Trophoblast cell (in vitro differentiated cells and primary cell): ENCODE measurements around the gene ABCA5.

Source experiments
- DNase-seq, 2 donors: peaks; one replicate each; pipeline ENCODE4 v3.0.0-alpha.2; 2016
- H2AFZ ChIP-seq: 2 replicates; pipeline ENCODE4 v1.6.1; 2013; ENCODE audit warnings: low read length, moderate library complexity, mild to moderate bottlenecking; ENCODE audit not compliant: insufficient read depth, poor library complexity
- H2AK5ac ChIP-seq: 2 replicates; pipeline ENCODE4 v1.6.1; 2013; ENCODE audit warnings: mild to moderate bottlenecking, low read length
- H2BK120ac ChIP-seq: 2 replicates; pipeline ENCODE4 v1.6.1; 2013; ENCODE audit warnings: low read length, mild to moderate bottlenecking, moderate library complexity; ENCODE audit not compliant: insufficient read depth, poor library complexity
- H2BK12ac ChIP-seq: 2 replicates; pipeline ENCODE4 v1.6.1; 2013; ENCODE audit warnings: mild to moderate bottlenecking, low read length, moderate library complexity
- H2BK5ac ChIP-seq: 2 replicates; pipeline ENCODE4 v1.6.1; 2013; ENCODE audit warnings: low read length, low read depth, moderate library complexity, mild to moderate bottlenecking; ENCODE audit not compliant: poor library complexity
- H3K14ac ChIP-seq: 2 replicates; pipeline ENCODE4 v1.6.1; 2013; ENCODE audit warnings: mild to moderate bottlenecking, low read length
- H3K18ac ChIP-seq: 2 replicates; pipeline ENCODE4 v1.6.1; 2013; ENCODE audit warnings: mild to moderate bottlenecking, low read length
- H3K23ac ChIP-seq: 2 replicates; pipeline ENCODE4 v1.6.1; 2013; ENCODE audit warnings: low read length
- H3K27ac ChIP-seq: 2 replicates; pipeline ENCODE4 v1.5.1; 2013; ENCODE audit warnings: low read depth, mild to moderate bottlenecking, inconsistent platforms, low read length, moderate library complexity
- H3K27me3 ChIP-seq: 2 replicates; pipeline ENCODE4 v1.6.1; 2013; ENCODE audit warnings: inconsistent platforms, mild to moderate bottlenecking, low read length, moderate library complexity; ENCODE audit not compliant: insufficient read depth
- H3K36me3 ChIP-seq, 2 experiments: 1 replicate in 1 of 2; 2 replicates in 1 of 2; pipeline ENCODE4 v1.6.1; 2013; ENCODE audit warnings: low read length in 2 of 2, mild to moderate bottlenecking in 2 of 2, moderate library complexity in 1 of 2; ENCODE audit not compliant: insufficient read depth in 2 of 2, control insufficient read depth in 1 of 2
- H3K4ac ChIP-seq: 2 replicates; pipeline ENCODE4 v1.6.1; 2013; ENCODE audit warnings: low read depth, mild to moderate bottlenecking, low read length, moderate library complexity
- H3K4me1 ChIP-seq, 2 experiments: 1 replicate in 1 of 2; 2 replicates in 1 of 2; pipeline ENCODE4 v1.6.1; 2013; ENCODE audit warnings: low read length in 2 of 2, mild to moderate bottlenecking in 2 of 2, moderate library complexity in 1 of 2; ENCODE audit not compliant: insufficient read depth in 2 of 2, control insufficient read depth in 1 of 2
- H3K4me2 ChIP-seq: 2 replicates; pipeline ENCODE4 v1.6.1; 2013; ENCODE audit warnings: inconsistent platforms, mild to moderate bottlenecking, low read length, moderate library complexity
- H3K4me3 ChIP-seq: 2 replicates; pipeline ENCODE4 v1.5.1; 2013; ENCODE audit warnings: mild to moderate bottlenecking, low read depth, low read length, inconsistent platforms
- H3K79me1 ChIP-seq: one replicate; pipeline ENCODE4 v1.6.1; 2013; ENCODE audit warnings: low read length
- H3K79me2 ChIP-seq: 2 replicates; pipeline ENCODE4 v1.6.1; 2013; ENCODE audit warnings: low read length, mild to moderate bottlenecking; ENCODE audit not compliant: control insufficient read depth, insufficient read depth, poor library complexity
- H3K9ac ChIP-seq: 2 replicates; pipeline ENCODE4 v1.6.1; 2013; ENCODE audit warnings: mild to moderate bottlenecking, low read length
- H3K9me3 ChIP-seq: 2 replicates; pipeline ENCODE4 v1.6.1; 2013; ENCODE audit warnings: low read depth, mild to moderate bottlenecking, control low read depth, inconsistent platforms, low read length; ENCODE audit not compliant: insufficient read depth
- H4K12ac ChIP-seq: 2 replicates; pipeline ENCODE4 v1.6.1; 2013; ENCODE audit warnings: low read depth, mild to moderate bottlenecking, low read length, moderate library complexity
- H4K8ac ChIP-seq: 2 replicates; pipeline ENCODE4 v1.6.1; 2013; ENCODE audit warnings: low read depth, mild to moderate bottlenecking, low read length, moderate library complexity
- H4K91ac ChIP-seq: one replicate; pipeline ENCODE4 v1.6.1; 2013; ENCODE audit warnings: low read depth, mild to moderate bottlenecking, low read length, moderate library complexity
- WGBS: extraction: QIAGEN DNeasy Blood & Tissue Kit; methylation state at CpG from one replicate; pipeline ENCODE4 v1.1.7; 2013; ENCODE audit warnings: missing lambda C conversion rate; ENCODE audit not compliant: insufficient read length, insufficient coverage; ENCODE audit errors: extremely low coverage; 5-methylcytosine and 5-hydroxymethylcytosine counted together

The ABCA5 gene

DNA sequence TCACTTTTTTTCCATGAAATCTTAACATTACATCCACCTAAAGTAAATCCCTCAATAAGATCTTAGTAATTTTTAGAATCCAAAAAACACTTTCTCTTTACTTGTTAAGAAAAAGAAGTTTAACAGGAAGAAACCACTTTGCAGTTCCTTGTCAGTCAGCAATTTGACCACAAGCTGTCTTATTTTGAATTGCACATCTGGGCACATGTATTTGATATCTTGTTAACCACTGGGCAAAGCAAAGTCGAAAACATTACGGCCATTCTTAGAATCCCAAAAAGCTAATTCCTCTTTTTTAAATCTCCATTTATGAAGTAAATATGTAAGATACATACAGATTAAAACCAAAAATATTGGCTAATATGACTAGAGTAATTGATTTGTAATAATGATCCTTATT lies 99.4 kb downstream of the ABCA5 start:
- WGBS: no CpG with 5 or more reads among the region's 2 CpGs
- Histone ChIP-seq H2BK5ac (no peak overlapping the region), H3K4ac (no peak overlapping the region)

GRCh38 chr17:69223809-69224208 lies 103.1 kb downstream of the ABCA5 start:
- H3K4me1 ChIP-seq: no peaks in the 10 kb centered on the region
- no peak overlapping the region for H4K8ac ChIP-seq
- no peak overlapping the region for H3K4me2 ChIP-seq
- H3K79me1 ChIP-seq: no peaks in the 10 kb centered on the region
- no peaks in the 10 kb centered on the region for H3K27me3 ChIP-seq
- H2AFZ ChIP-seq: no peak overlapping the region
- H4K12ac ChIP-seq: no peak overlapping the region
- no peak overlapping the region for H2AK5ac ChIP-seq
- no peak overlapping the region for H3K4ac ChIP-seq
- H3K36me3 ChIP-seq: no peaks in the 10 kb centered on the region
- H3K23ac ChIP-seq: no peak overlapping the region
- no peaks in the 10 kb centered on the region for H3K79me2 ChIP-seq
- no peak overlapping the region for H4K91ac ChIP-seq
- no CpG with 5 or more reads among the region's 3 CpGs for WGBS
- no peak overlapping the region for H3K27ac ChIP-seq
- H2BK5ac ChIP-seq: no peak overlapping the region
- H2BK120ac ChIP-seq: no peak overlapping the region
- no peak overlapping the region for H2BK12ac ChIP-seq
- H3K9me3 ChIP-seq: no peaks in the 10 kb centered on the region
- no peak overlapping the region for H3K14ac ChIP-seq
- no peak for DNase-seq
- no peak overlapping the region for H3K9ac ChIP-seq
- H3K18ac ChIP-seq: no peak overlapping the region
- H3K4me3 ChIP-seq: no peak overlapping the region

More for the DNA sequence above, 99.4 kb downstream of the ABCA5 start:
- Histone ChIP-seq H3K79me1 (no peaks in the 10 kb centered on the region), H2AK5ac (no peak overlapping the region), H2BK120ac (no peak overlapping the region), H3K4me2 (no peak overlapping the region), H3K23ac (no peak overlapping the region), H3K9ac (no peak overlapping the region), H4K12ac (no peak overlapping the region), H3K79me2 (no peaks in the 10 kb centered on the region), H3K27ac (no peak overlapping the region), H2BK12ac (no peak overlapping the region), H3K36me3 (no peaks in the 10 kb centered on the region), H3K27me3 (no peaks in the 10 kb centered on the region), H3K4me1 (no peaks in the 10 kb centered on the region), H4K91ac (no peak overlapping the region), H3K18ac (no peak overlapping the region), H3K9me3 (no peaks in the 10 kb centered on the region), H3K4me3 (no peak overlapping the region), H4K8ac (no peak overlapping the region), H2AFZ (no peak overlapping the region), H3K14ac (no peak overlapping the region)
- DNase-seq: no peak

- Histone ChIP-seq H3K4me2 (no peak overlapping the region), H3K9ac (no peak overlapping the region), H3K27me3 (no peaks in the 10 kb centered on the region), H3K9me3 (no peaks in the 10 kb centered on the region), H3K36me3 (no peaks in the 10 kb centered on the region), H3K14ac (no peak overlapping the region), H3K4me1 (no peaks in the 10 kb centered on the region), H3K27ac (no peak overlapping the region), H3K4ac (no peak overlapping the region), H3K79me2 (no peaks in the 10 kb centered on the region), H2AK5ac (no peak overlapping the region), H2BK120ac (no peak overlapping the region), H2BK12ac (no peak overlapping the region), H2AFZ (no peak overlapping the region), H3K79me1 (no peaks in the 10 kb centered on the region), H2BK5ac (no peak overlapping the region), H4K91ac (no peak overlapping the region), H3K4me3 (no peak overlapping the region), H3K23ac (no peak overlapping the region), H4K8ac (no peak overlapping the region), H3K18ac (no peak overlapping the region), H4K12ac (no peak overlapping the region)
- no peak for DNase-seq
Measured at GRCh38 chr17:69222707-69223258, 104.2 kb downstream of the ABCA5 start.

DNA sequence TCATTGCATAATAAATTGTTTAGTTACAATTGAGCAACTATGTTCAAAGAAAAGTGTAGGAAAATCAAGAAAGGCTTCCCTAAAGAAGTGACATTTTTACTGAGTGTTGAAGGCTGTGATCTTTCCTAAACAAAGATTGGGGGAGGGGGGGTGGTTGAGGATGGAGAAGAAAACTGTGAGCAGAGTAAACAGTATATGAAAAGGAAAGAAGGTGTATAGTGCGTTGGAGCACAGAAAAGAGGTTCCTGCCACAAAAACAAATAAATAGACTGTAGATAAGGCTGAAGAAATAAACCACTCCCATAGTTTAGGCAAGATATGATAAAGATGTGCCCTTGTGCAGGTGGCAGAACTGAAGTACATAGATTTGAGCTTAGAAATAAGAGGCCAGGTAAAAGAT lies 106.8 kb downstream of the ABCA5 start:
- Histone ChIP-seq H4K8ac (no peak overlapping the region), H3K14ac (no peak overlapping the region), H2BK12ac (no peak overlapping the region), H2BK120ac (no peak overlapping the region), H2AFZ (no peak overlapping the region), H3K9me3 (no peaks in the 10 kb centered on the region), H3K27me3 (no peaks in the 10 kb centered on the region), H2AK5ac (no peak overlapping the region), H4K91ac (no peak overlapping the region), H3K23ac (no peak overlapping the region), H3K4me2 (no peak overlapping the region), H3K79me2 (no peaks in the 10 kb centered on the region), H3K4me3 (no peak overlapping the region), H3K9ac (no peak overlapping the region), H3K4ac (no peak overlapping the region), H3K18ac (no peak overlapping the region), H4K12ac (no peak overlapping the region), H3K79me1 (no peaks in the 10 kb centered on the region), H3K4me1 (no peaks in the 10 kb centered on the region), H2BK5ac (no peak overlapping the region), H3K27ac (no peak overlapping the region), H3K36me3 (no peaks in the 10 kb centered on the region)
- DNase-seq: no peak
- no CpG with 5 or more reads among the region's 1 CpG for WGBS
